Dendritic cell treated with granulocyte-macrophage colony-stimulating factor and Interleukin-4, amounts not matched to agents 40 ng/mL and 50 ng/mL, for 4 days (primary cell): ENCODE data around the gene HIF1AN.

Experiments
- H3K27ac Mint-ChIP-seq: one replicate; pipeline ENCODE4 v1.8.0; 2022; ENCODE audit warnings: mild to moderate bottlenecking, mixed read lengths
- H3K27me3 Mint-ChIP-seq: one replicate; pipeline ENCODE4 v1.8.0; 2022; ENCODE audit warnings: mild to moderate bottlenecking, mixed read lengths
- H3K36me3 Mint-ChIP-seq: one replicate; pipeline ENCODE4 v1.8.0; 2022; ENCODE audit warnings: low read depth, mixed read lengths
- H3K4me1 Mint-ChIP-seq: one replicate; pipeline ENCODE4 v1.8.0; 2022; ENCODE audit warnings: low read depth, mixed read lengths
- H3K4me3 Mint-ChIP-seq: one replicate; pipeline ENCODE4 v1.8.0; 2022; ENCODE audit warnings: mild to moderate bottlenecking, moderate library complexity, mixed read lengths
- H3K9me3 Mint-ChIP-seq: one replicate; pipeline ENCODE4 v1.8.0; 2022; ENCODE audit warnings: mixed read lengths
- intact Hi-C: fragments of 100-400 bp; cut with micrococcal nuclease; formaldehyde crosslinking; loops from one replicate; pipeline ENCODE4 v1.15.0; 2022

HIF1AN gene

GRCh38 chr10:100579261-100580090, 43.7 kb downstream of the HIF1AN start:
- Mint-ChIP-seq H3K4me3 (no peak overlapping the region), H3K4me1 (no peaks in the 10 kb centered on the region), H3K9me3 (no peaks in the 10 kb centered on the region), H3K27ac (no peak overlapping the region), H3K36me3 (no peaks in the 10 kb centered on the region), H3K27me3 (peaks cover 52% of the 10 kb centered on the region)
- intact Hi-C loops = no loop called here

GRCh38 chr10:100586959-100587358, 51.2 kb downstream of the HIF1AN start:
- intact Hi-C loops = no loop called here
- no peaks in the 10 kb centered on the region for H3K4me1 Mint-ChIP-seq
- peaks cover 55% of the 10 kb centered on the region for H3K27me3 Mint-ChIP-seq
- no peaks in the 10 kb centered on the region for H3K36me3 Mint-ChIP-seq
- no peak overlapping the region for H3K27ac Mint-ChIP-seq
- H3K9me3 Mint-ChIP-seq = no peaks in the 10 kb centered on the region
- no peak overlapping the region for H3K4me3 Mint-ChIP-seq

- no peak overlapping the region for H3K4me3 Mint-ChIP-seq
- peaks cover 43% of the 10 kb centered on the region for H3K27me3 Mint-ChIP-seq
- intact Hi-C loops = no loop called here
- H3K27ac Mint-ChIP-seq = no peak overlapping the region
- no peaks in the 10 kb centered on the region for H3K9me3 Mint-ChIP-seq
- H3K36me3 Mint-ChIP-seq = no peaks in the 10 kb centered on the region
- no peaks in the 10 kb centered on the region for H3K4me1 Mint-ChIP-seq
Observed at GRCh38 chr10:100598166-100598565, 62.4 kb downstream of the HIF1AN start.

DNA sequence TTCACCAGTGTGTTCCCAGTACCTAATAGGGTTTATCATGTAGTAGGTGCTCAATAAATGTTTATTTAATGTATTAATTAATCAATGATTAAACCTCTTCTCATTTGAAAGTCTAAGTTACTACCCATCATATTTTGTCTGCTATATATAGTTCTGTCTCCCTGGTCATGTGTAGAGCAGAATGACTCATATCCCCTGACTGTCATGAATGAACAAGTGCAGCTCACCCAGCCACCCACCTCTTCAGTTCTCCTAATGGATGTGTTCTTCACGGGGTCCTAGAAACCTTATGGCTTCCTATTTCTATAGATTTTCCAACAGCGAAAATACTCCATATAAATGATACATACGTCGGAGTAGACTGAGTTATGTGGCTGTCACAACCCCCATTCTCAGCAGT, 64.5 kb downstream of the HIF1AN start:
- intact Hi-C loops = no loop called here
- H3K27me3 Mint-ChIP-seq = peaks cover 54% of the 10 kb centered on the region
- H3K27ac Mint-ChIP-seq = no peak overlapping the region
- no peaks in the 10 kb centered on the region for H3K4me1 Mint-ChIP-seq
- peaks cover 3% of the 10 kb centered on the region for H3K9me3 Mint-ChIP-seq
- no peak overlapping the region for H3K4me3 Mint-ChIP-seq
- H3K36me3 Mint-ChIP-seq = no peaks in the 10 kb centered on the region

GRCh38 chr10:100607439-100607838, 71.7 kb downstream of the HIF1AN start:
- peaks cover 9% of the 10 kb centered on the region for H3K9me3 Mint-ChIP-seq
- H3K27me3 Mint-ChIP-seq = peaks cover 58% of the 10 kb centered on the region
- H3K27ac Mint-ChIP-seq = no peak overlapping the region
- no peak overlapping the region for H3K4me3 Mint-ChIP-seq
- no peaks in the 10 kb centered on the region for H3K4me1 Mint-ChIP-seq
- intact Hi-C loops = no loop called here
- no peaks in the 10 kb centered on the region for H3K36me3 Mint-ChIP-seq
